HepG2 (cell line): ENCODE data around the gene MBTPS1. TPM values are rescaled to one million over a fixed set of nuclear protein-coding genes. Genes with fewer than 3 reads are reported as not detected.

Source experiments
- ATAC-seq: fragments of 200-7000 bp; cut with Tn5 transposase; 3 replicates; pipeline ENCODE4 v1.9.1; 2020; ENCODE audit warnings: mild to moderate bottlenecking, moderate library complexity
- BruUV-seq: library from RNA; stranded (reverse); fragments of 400-500 nt; replicated peaks from 2 replicates; lab custom pipeline; 2021; lab: Mats Ljungman, UMichigan
- CTCF ChIA-PET: fragments of 300-600 bp; formaldehyde crosslinking; extraction: SDS; loops from one replicate; lab custom pipeline; 2021; ENCODE audit warnings: low total read pairs, inconsistent platforms, low intra/inter-chr PET ratio; lab: Yijun Ruan, JAX
- POLR2A ChIA-PET: fragments of 350-600 bp; sonication (Branson Sonifier 250); formaldehyde crosslinking; loops from one replicate; lab custom pipeline; 2020; ENCODE audit warnings: antibody characterized with exemption, inconsistent platforms; lab: Yijun Ruan, JAX
- DNase-seq: peaks from one replicate; pipeline ENCODE4 v3.0.0-alpha.2; 2015; ENCODE audit warnings: low spot score
- FAIRE-seq: peaks from 3 replicates; lab custom pipeline; 2011; peaks lifted over from hg19 to GRCh38; lab: Jason Lieb, UNC
- H2AFZ ChIP-seq: one replicate; pipeline ENCODE4 v1.6.1; 2011; ENCODE audit warnings: low read length, inconsistent platforms
- H3K27ac ChIP-seq: fragments of 300-600 bp; 3 replicates; pipeline ENCODE4 v1.8.0; 2011; ENCODE audit warnings: mixed run types, mild to moderate bottlenecking, mixed read lengths, low read length, inconsistent platforms; ENCODE audit not compliant: insufficient read depth; ENCODE audit errors: extremely low read length
- H3K27me3 ChIP-seq, 2 experiments: fragments of 200-600 bp in 1 of 2; 2 replicates in 1 of 2; 3 replicates in 1 of 2; pipeline versions ENCODE4 v1.6.0 to v1.8.0; 2011; ENCODE audit warnings: low read length in 2 of 2, mild to moderate bottlenecking in 2 of 2, moderate library complexity in 2 of 2, inconsistent platforms in 1 of 2; ENCODE audit not compliant: insufficient read depth in 2 of 2, control insufficient read depth in 1 of 2
- H3K36me3 ChIP-seq, 2 experiments: fragments of 200-600 bp in 1 of 2; replicated peaks in 1 of 2; 2 replicates in 1 of 2; 3 replicates in 1 of 2; pipeline versions ENCODE4 v1.5.1 to v1.8.0; 2011; ENCODE audit warnings: low read length in 2 of 2, inconsistent platforms in 1 of 2; ENCODE audit not compliant: insufficient read depth in 2 of 2, control insufficient read depth in 1 of 2
- H3K4me1 ChIP-seq: 2 replicates; pipeline ENCODE4 v1.5.1; 2012; ENCODE audit warnings: low read length, inconsistent platforms; ENCODE audit not compliant: insufficient read depth
- H3K4me2 ChIP-seq: 2 replicates; pipeline ENCODE4 v1.6.0; 2011; ENCODE audit warnings: low read depth, low read length, inconsistent platforms
- H3K4me3 ChIP-seq, 3 experiments: fragments of 200-600 bp in 1 of 3; sonication (generic), shearing (Covaris generic) in 1 of 3; replicated peaks in 1 of 3; 2 replicates each; pipeline ENCODE4 v1.5.1; 2011 to 2016; ENCODE audit warnings: low read length in 3 of 3, inconsistent platforms in 2 of 3, low read depth in 2 of 3, mild to moderate bottlenecking in 2 of 3, control low read depth in 1 of 3, mixed read lengths in 1 of 3; ENCODE audit not compliant: insufficient read depth in 1 of 3
- H3K79me2 ChIP-seq: one replicate; pipeline ENCODE4 v1.6.1; 2011; ENCODE audit warnings: low read length, inconsistent platforms; ENCODE audit not compliant: insufficient read depth
- H3K9ac ChIP-seq: 2 replicates; pipeline ENCODE4 v1.6.0; 2011; ENCODE audit warnings: mild to moderate bottlenecking, low read depth, low read length, inconsistent platforms; ENCODE audit not compliant: insufficient read depth
- H3K9me3 ChIP-seq: 2 replicates; pipeline ENCODE4 v1.5.1; 2012; ENCODE audit warnings: mild to moderate bottlenecking, low read length
- H4K20me1 ChIP-seq: 2 replicates; pipeline ENCODE4 v1.6.0; 2011; ENCODE audit warnings: inconsistent platforms, mild to moderate bottlenecking, low read length, moderate library complexity; ENCODE audit not compliant: insufficient read depth
- AHDC1 ChIP-seq: sonication (generic); formaldehyde crosslinking; IDR thresholded peaks from 2 replicates; pipeline ENCODE4 v1.5.1; 2020; ENCODE audit warnings: mild to moderate bottlenecking, missing genetic modification reagents, borderline replicate concordance
- ATRX ChIP-seq: sonication (generic); formaldehyde crosslinking; IDR thresholded peaks from 2 replicates; pipeline ENCODE4 v1.4.0; 2020; ENCODE audit warnings: missing genetic modification reagents, borderline replicate concordance
- CREB3 ChIP-seq: sonication (generic); formaldehyde crosslinking; IDR thresholded peaks from 2 replicates; pipeline ENCODE4 v1.5.0; 2020; ENCODE audit warnings: missing genetic modification reagents
- GLI4 ChIP-seq: sonication (generic); formaldehyde crosslinking; IDR thresholded peaks from 2 replicates; pipeline ENCODE4 v1.5.1; 2020; ENCODE audit warnings: missing genetic modification reagents, mild to moderate bottlenecking, moderate library complexity, borderline replicate concordance
- GMEB2 ChIP-seq: IDR thresholded peaks from 2 replicates; pipeline ENCODE4 v1.6.1; 2016; ENCODE audit warnings: missing biosample characterization, missing genetic modification reagents, low read depth
- MYPOP ChIP-seq: sonication (generic); formaldehyde crosslinking; IDR thresholded peaks from 2 replicates; pipeline ENCODE4 v1.8.1; 2023; ENCODE audit warnings: mild to moderate bottlenecking, moderate library complexity, missing genetic modification reagents
- RAD51 ChIP-seq: fragments of 450-650 bp; IDR thresholded peaks from 2 replicates; pipeline ENCODE4 v1.6.1; 2016; ENCODE audit warnings: borderline replicate concordance
- THRA ChIP-seq: sonication (generic); formaldehyde crosslinking; IDR thresholded peaks from 2 replicates; pipeline ENCODE4 v1.4.0; 2020; ENCODE audit warnings: missing genetic modification reagents, borderline replicate concordance
- XRCC5 ChIP-seq: fragments of 200-400 bp; formaldehyde crosslinking; optimal IDR thresholded peaks from 2 replicates; pipeline ENCODE3; 2017; ENCODE audit warnings: mild to moderate bottlenecking, low read length
- ZBTB34 ChIP-seq: sonication (generic); formaldehyde crosslinking; IDR thresholded peaks from 2 replicates; pipeline ENCODE4 v1.8.0; 2022; ENCODE audit warnings: mild to moderate bottlenecking, missing genetic modification reagents
- ZFY ChIP-seq: sonication (generic); formaldehyde crosslinking; IDR thresholded peaks from 2 replicates; pipeline ENCODE4 v1.4.0; 2020; ENCODE audit warnings: missing genetic modification reagents
- WGBS: methylation state at CpG from one replicate; pipeline ENCODE4 v1.1.6; 2017; ENCODE audit warnings: low lambda C conversion rate; 5-methylcytosine and 5-hydroxymethylcytosine counted together
- in situ Hi-C: cut with HindIII; loops from 2 replicates; pipeline ENCODE4 v1.10.0; 2017; ENCODE audit warnings: low pct_unique_long_range_greater_than_20kb; ENCODE audit not compliant: extremely low pct_ligation_motif_present
- intact Hi-C: fragments of 100-400 bp; cut with micrococcal nuclease; formaldehyde crosslinking; loops from one replicate; pipeline ENCODE4 v1.10.0; 2022; ENCODE audit not compliant: unreplicated experiment
- polyA plus RNA-seq, 8 experiments: library from polyadenylated mRNA; depleted of rRNA in 3 of 8; stranded (reverse) in 7 of 8; unstranded in 1 of 8; fragments of >200 nt; fragmentation: Illumina TruSeq in 4 of 8; extraction: Trizol in 4 of 8; gene quantifications; 2 replicates each; pipeline versions ENCODE4 v1.2.1 to v1.2.3, GENCODE V29; 2011 to 2016; ENCODE audit warnings: low read depth in 4 of 8, missing spikeins in 1 of 8, mixed read lengths in 1 of 8; ENCODE audit not compliant: insufficient read depth in 1 of 8
- total RNA-seq, 5 experiments: library from RNA; depleted of rRNA; stranded (reverse); fragments of >200 nt; fragmentation: Illumina TruSeq; extraction: Trizol; gene quantifications; 2 replicates each; pipeline ENCODE4 v1.2.3, GENCODE V29; 2016; ENCODE audit warnings: low read depth in 1 of 5

The MBTPS1 gene
- total and polyA plus RNA-seq, 2 of the 13 experiments (the other 11 are each of a cell fraction or from before 2014, with no cell fraction given) = 56.7 to 91.3 TPM

- Histone ChIP-seq H3K9me3 (no peaks in the 10 kb centered on the region), H3K9ac (no peak overlapping the region), H2AFZ (no peak overlapping the region), H4K20me1 (peaks cover 4% of the 10 kb centered on the region; the same call in 1 of the 2 replicates), H3K79me2 (no peaks in the 10 kb centered on the region), H3K4me1 (no peaks in the 10 kb centered on the region), H3K27me3 (no peaks in the 10 kb centered on the region), H3K4me3 (no peak overlapping the region), H3K36me3 (peaks cover 35 to 85% of the 10 kb centered on the region in 2 experiments), H3K27ac (no peak overlapping the region), H3K4me2 (no peak overlapping the region)
- ChIA-PET POLR2A (no interaction called here), CTCF (no interaction called here)
- FAIRE-seq (no peak), ATAC-seq (no peak), DNase-seq (no peak)
- 93% methylated on average over 11 of the region's 11 CpGs for WGBS
- in situ Hi-C loops = loop anchor here (5.0 kb wide), 1 partner anchor 90 kb away; no protein-coding TSS in a partner anchor
- intact Hi-C loops = no loop called here
- BruUV-seq = no TSS peak
- no peak for TF ChIP-seq GMEB2 (CRISPR knock-in tag)
- no peak for TF ChIP-seq XRCC5
- TF ChIP-seq ATRX (CRISPR knock-in tag) = no peak
- TF ChIP-seq MYPOP (CRISPR knock-in tag) = no peak
- no peak for TF ChIP-seq GLI4
- TF ChIP-seq ZBTB34 (CRISPR knock-in tag) = no peak
- no peak for TF ChIP-seq CREB3 (CRISPR knock-in tag)
- TF ChIP-seq AHDC1 = no peak
- TF ChIP-seq THRA = no peak
- TF ChIP-seq ZFY (CRISPR knock-in tag) = no peak
- no peak for TF ChIP-seq RAD51
Observed at GRCh38 chr16:84087466-84088151, 29.1 kb downstream of the MBTPS1 start.
